Glutamatergic neuron (in vitro differentiated cells): ENCODE results near the gene STK4. TPM values are rescaled to one million over a fixed set of nuclear protein-coding genes. Genes with fewer than 3 reads are reported as not detected.

Experiments
- DNase-seq: peaks from one replicate; pipeline ENCODE4 v3.0.0; 2022
- H3K27ac Mint-ChIP-seq: one replicate; pipeline ENCODE4 v1.8.0; 2020; ENCODE audit warnings: mild to moderate bottlenecking, mixed read lengths, inconsistent platforms; ENCODE audit not compliant: unreplicated experiment
- H3K27me3 Mint-ChIP-seq: one replicate; pipeline ENCODE4 v1.8.0; 2020; ENCODE audit warnings: mild to moderate bottlenecking, moderate library complexity, mixed read lengths, inconsistent platforms; ENCODE audit not compliant: unreplicated experiment
- H3K36me3 Mint-ChIP-seq: one replicate; pipeline ENCODE4 v1.8.0; 2020; ENCODE audit warnings: mild to moderate bottlenecking, mixed read lengths, inconsistent platforms; ENCODE audit not compliant: unreplicated experiment
- H3K4me1 Mint-ChIP-seq: one replicate; pipeline ENCODE4 v1.8.0; 2020; ENCODE audit warnings: mild to moderate bottlenecking, low read depth, mixed read lengths, inconsistent platforms; ENCODE audit not compliant: unreplicated experiment
- H3K4me3 Mint-ChIP-seq: one replicate; pipeline ENCODE4 v1.8.0; 2020; ENCODE audit warnings: mild to moderate bottlenecking, mixed read lengths, inconsistent platforms; ENCODE audit not compliant: unreplicated experiment
- H3K9me3 Mint-ChIP-seq: one replicate; pipeline ENCODE4 v1.8.0; 2020; ENCODE audit warnings: mild to moderate bottlenecking, moderate library complexity, mixed read lengths, inconsistent platforms; ENCODE audit not compliant: unreplicated experiment
- total RNA-seq: library from RNA; stranded (reverse); fragmentation: NEBNext Ultra II Directional; extraction: Animal tissue kit (Norgen Biotek cat#: 25700); gene quantifications from one replicate; pipeline ENCODE4 v1.2.1, GENCODE V29; 2021; ENCODE audit not compliant: unreplicated experiment
- TF ChIP-seq, protein P1 (sequence below): fragments of 200-600 bp; sonication (generic); IDR thresholded peaks from one replicate; pipeline ENCODE4 v1.5.0; 2021; ENCODE audit not compliant: partially characterized antibody, unreplicated experiment

STK4 gene
- total RNA-seq, 1 donor from 2014 or later, result 32.6 TPM

DNA sequence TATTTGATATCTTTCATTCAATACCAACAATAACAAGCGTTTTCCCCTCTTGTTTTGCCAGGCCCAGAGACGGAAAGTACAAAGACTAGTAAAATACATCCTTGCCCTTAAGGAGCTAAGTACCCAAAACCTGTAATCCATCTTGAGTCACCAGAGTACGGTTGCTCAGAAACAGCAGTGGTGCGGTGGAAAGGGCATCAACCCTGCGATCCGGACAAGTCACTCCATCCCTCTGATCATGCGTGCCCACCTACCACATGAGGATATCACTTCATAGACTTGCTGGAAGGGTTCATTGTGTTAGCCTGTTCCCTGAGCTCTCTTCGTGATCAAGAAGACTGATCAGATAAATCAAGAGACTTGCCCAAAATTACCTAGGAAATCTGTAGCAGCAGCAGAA lies 8.0 kb upstream of the STK4 start:
- Mint-ChIP-seq H3K36me3 (no peaks in the 10 kb centered on the region), H3K4me3 (peak overlapping the region; percentile 64), H3K9me3 (no peaks in the 10 kb centered on the region), H3K27me3 (peaks cover 2% of the 10 kb centered on the region), H3K27ac (no peak overlapping the region), H3K4me1 (peaks cover 14% of the 10 kb centered on the region)
- TF ChIP-seq, protein P1, sequence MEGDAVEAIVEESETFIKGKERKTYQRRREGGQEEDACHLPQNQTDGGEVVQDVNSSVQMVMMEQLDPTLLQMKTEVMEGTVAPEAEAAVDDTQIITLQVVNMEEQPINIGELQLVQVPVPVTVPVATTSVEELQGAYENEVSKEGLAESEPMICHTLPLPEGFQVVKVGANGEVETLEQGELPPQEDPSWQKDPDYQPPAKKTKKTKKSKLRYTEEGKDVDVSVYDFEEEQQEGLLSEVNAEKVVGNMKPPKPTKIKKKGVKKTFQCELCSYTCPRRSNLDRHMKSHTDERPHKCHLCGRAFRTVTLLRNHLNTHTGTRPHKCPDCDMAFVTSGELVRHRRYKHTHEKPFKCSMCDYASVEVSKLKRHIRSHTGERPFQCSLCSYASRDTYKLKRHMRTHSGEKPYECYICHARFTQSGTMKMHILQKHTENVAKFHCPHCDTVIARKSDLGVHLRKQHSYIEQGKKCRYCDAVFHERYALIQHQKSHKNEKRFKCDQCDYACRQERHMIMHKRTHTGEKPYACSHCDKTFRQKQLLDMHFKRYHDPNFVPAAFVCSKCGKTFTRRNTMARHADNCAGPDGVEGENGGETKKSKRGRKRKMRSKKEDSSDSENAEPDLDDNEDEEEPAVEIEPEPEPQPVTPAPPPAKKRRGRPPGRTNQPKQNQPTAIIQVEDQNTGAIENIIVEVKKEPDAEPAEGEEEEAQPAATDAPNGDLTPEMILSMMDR, result no peak
- DNase-seq, result no peak

DNA sequence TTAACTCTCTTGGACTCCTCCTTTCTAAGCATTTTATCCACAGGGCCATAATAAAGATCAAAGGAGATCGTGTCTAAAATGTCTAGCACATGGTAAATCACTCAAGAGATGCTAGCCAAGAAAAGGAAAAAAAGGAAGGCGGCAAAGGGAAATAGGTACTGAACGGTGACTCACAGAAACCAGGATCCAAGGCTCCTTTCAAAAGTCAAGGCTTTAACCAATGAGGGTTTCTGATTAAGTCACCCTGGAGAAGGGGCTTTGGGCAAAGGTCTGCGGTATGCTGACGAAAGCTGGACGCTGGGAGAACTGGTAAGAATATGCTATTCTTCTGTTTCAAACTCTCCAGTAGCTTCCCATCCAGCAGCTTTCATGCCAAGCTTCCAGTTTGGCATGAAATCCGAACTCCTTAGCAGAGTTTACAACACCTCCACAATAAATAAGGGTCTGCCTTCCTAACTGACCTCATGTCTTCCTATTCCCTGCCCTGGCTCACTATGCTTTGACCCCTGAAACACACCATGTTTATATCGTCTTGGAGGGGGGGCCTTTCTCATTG lies 7.2 kb upstream of the STK4 start:
- H3K9me3 Mint-ChIP-seq, result no peaks in the 10 kb centered on the region
- H3K36me3 Mint-ChIP-seq, result no peaks in the 10 kb centered on the region
- H3K4me3 Mint-ChIP-seq, result peak overlapping the region; percentile 89
- peaks cover 4% of the 10 kb centered on the region for H3K27me3 Mint-ChIP-seq
- TF ChIP-seq, protein P1, result no peak
- DNase-seq, result no peak
- H3K4me1 Mint-ChIP-seq, result peaks cover 15% of the 10 kb centered on the region
- peak overlapping the region; percentile 9 for H3K27ac Mint-ChIP-seq

DNA sequence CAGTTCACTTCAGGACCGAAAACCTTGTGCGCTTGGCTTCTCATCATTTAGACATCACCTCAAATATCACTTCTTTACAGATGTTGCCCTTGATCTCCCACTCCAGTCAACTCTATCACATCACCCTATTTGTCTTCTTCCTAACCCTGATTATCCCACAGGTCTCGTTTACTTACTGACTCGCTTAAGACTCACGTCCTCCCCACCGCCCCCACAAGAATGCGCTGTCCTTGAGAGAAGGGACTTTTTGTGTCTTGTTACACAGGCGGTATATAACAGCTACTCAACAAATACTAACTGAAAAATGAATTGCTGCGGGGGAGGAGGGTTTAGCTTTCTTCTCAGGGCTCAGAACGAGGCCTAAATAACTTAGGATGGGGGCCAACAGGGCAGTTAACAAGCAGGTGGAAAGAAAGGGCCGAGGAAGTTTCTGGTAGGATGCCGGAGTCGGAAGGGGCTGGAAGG lies 6.6 kb upstream of the STK4 start:
- Mint-ChIP-seq H3K36me3 (no peaks in the 10 kb centered on the region), H3K27ac (no peak overlapping the region), H3K4me3 (peak overlapping the region; percentile 89), H3K4me1 (peaks cover 15% of the 10 kb centered on the region), H3K27me3 (peaks cover 4% of the 10 kb centered on the region), H3K9me3 (no peaks in the 10 kb centered on the region)
- TF ChIP-seq, protein P1, result no peak
- no peak for DNase-seq

DNA sequence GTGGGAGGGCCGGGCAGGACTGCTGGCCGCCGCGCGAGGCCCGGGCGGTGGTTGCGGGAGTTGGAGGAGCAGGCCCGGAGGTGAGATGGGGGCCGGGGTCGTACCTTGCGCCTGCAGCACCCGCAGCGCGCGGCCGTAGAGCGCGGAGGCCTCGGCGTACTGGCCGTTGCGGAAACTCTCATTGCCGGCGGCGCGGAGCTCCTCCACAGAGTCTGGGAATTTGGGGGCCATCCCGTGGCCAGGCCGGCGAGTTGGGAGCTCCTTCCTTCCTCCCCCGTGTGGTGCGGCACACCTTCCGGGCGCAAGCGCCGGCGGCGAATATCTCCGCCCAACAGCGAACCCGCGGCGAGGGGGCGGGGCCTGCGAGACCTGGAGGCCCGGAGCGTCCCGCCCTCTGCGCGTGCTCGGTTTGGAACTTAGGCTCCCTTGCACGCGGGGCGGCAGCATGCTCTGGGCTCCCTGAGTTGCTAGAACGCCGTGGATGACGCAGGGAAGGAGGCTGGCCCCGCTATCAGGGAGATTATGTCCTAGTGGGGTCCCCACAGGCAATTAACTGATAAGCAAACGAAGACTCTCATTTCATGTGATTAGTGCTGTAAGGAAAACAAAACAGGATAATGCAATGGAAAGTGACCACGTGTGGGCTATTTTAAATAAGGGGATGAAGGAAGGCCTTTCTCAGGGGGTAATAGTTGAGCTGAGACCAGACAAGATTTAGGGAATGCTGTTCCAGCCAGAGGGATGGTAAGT lies 6.0 kb upstream of the STK4 start, which contains the start of gene TOMM34:
TSS of gene TOMM34 (minus strand) at position 295 of the 750 bp plus-strand sequence. CDS start at position 231, 64 bp downstream.
- H3K27me3 Mint-ChIP-seq, result peaks cover 4% of the 10 kb centered on the region
- TF ChIP-seq, protein P1, result no peak
- H3K27ac Mint-ChIP-seq, result no peak within 1 kb of the TSS
- peak; percentile 96 for DNase-seq
- peaks cover 15% of the 10 kb centered on the region for H3K4me1 Mint-ChIP-seq
- H3K36me3 Mint-ChIP-seq, result no peaks in the 10 kb centered on the region
- peak within 1 kb of the TSS; percentile 89 for H3K4me3 Mint-ChIP-seq
- H3K9me3 Mint-ChIP-seq, result no peaks in the 10 kb centered on the region
